H1 (cell line): Measurements from ENCODE around the gene GSTA2. TPM values are rescaled to one million over a fixed set of nuclear protein-coding genes. Genes with fewer than 3 reads are reported as not detected.

Experiments
- CTCF ChIA-PET: fragments of 300-600 bp; sonication (Branson Sonifier 250); formaldehyde crosslinking; loops from one replicate; lab custom pipeline; 2021; ENCODE audit not compliant: partially characterized antibody; lab: Charles Lee
- POLR2A ChIA-PET: fragments of 300-600 bp; sonication (Branson Sonifier 250); formaldehyde crosslinking; loops from one replicate; lab custom pipeline; 2021; ENCODE audit warnings: inconsistent platforms; ENCODE audit not compliant: partially characterized antibody; lab: Charles Lee
- DNase-seq, 2 experiments: peaks; one replicate each; pipeline versions ENCODE4 v3.0.0 to v3.0.0-alpha.2; 2010 to 2022; ENCODE audit warnings: low spot score in 2 of 2, low read depth in 1 of 2, mixed read lengths in 1 of 2
- FAIRE-seq: peaks from 2 replicates; lab custom pipeline; 2011; peaks lifted over from hg19 to GRCh38; lab: Jason Lieb, UNC
- H2AFZ ChIP-seq: 2 replicates; pipeline ENCODE4 v1.8.1; 2012; ENCODE audit warnings: low read length, inconsistent platforms
- H2AK5ac ChIP-seq: 2 replicates; pipeline ENCODE4 v1.6.1; 2013; ENCODE audit warnings: low read depth, low read length
- H2BK120ac ChIP-seq: replicated peaks from 2 replicates; pipeline ENCODE3; 2013; ENCODE audit warnings: low read depth, low read length, inconsistent platforms
- H2BK12ac ChIP-seq: 2 replicates; pipeline ENCODE4 v1.6.1; 2013; ENCODE audit warnings: low read depth, low read length
- H2BK15ac ChIP-seq: 2 replicates; pipeline ENCODE4 v1.6.1; 2013; ENCODE audit warnings: low read length
- H2BK20ac ChIP-seq: 2 replicates; pipeline ENCODE4 v1.6.1; 2013; ENCODE audit warnings: low read length
- H2BK5ac ChIP-seq: 2 replicates; pipeline ENCODE4 v1.6.1; 2013; ENCODE audit warnings: low read depth, low read length
- H3K14ac ChIP-seq: 2 replicates; pipeline ENCODE4 v1.6.1; 2013; ENCODE audit warnings: inconsistent platforms; ENCODE audit not compliant: insufficient read length
- H3K18ac ChIP-seq: 2 replicates; pipeline ENCODE4 v1.6.1; 2013; ENCODE audit warnings: low read length; ENCODE audit errors: extremely low read depth
- H3K23ac ChIP-seq: 2 replicates; pipeline ENCODE4 v1.6.1; 2013; ENCODE audit warnings: inconsistent platforms; ENCODE audit not compliant: insufficient read length
- H3K23me2 ChIP-seq: 2 replicates; pipeline ENCODE4 v1.6.1; 2013; ENCODE audit warnings: low read depth, low read length
- H3K27ac ChIP-seq: 2 replicates; pipeline ENCODE4 v1.6.1; 2011; ENCODE audit warnings: low read depth, low read length, inconsistent platforms
- H3K27me3 ChIP-seq, 4 experiments: replicated peaks in 1 of 4; 1 replicate in 1 of 4; 2 replicates in 3 of 4; pipeline versions ENCODE4 v1.6.1 to v1.8.1; 2011 to 2013; ENCODE audit warnings: low read length in 3 of 4, mild to moderate bottlenecking in 3 of 4, inconsistent platforms in 2 of 4, mixed read lengths in 2 of 4, moderate library complexity in 1 of 4; ENCODE audit not compliant: control insufficient read depth in 3 of 4, insufficient read depth in 3 of 4; ENCODE audit errors: extremely low read depth in 1 of 4
- H3K36me3 ChIP-seq, 4 experiments: 2 replicates each; pipeline versions ENCODE4 v1.6.1 to v1.8.1; 2011 to 2013; ENCODE audit warnings: mild to moderate bottlenecking in 4 of 4, low read length in 3 of 4, moderate library complexity in 2 of 4, control low read depth in 1 of 4, inconsistent platforms in 1 of 4; ENCODE audit not compliant: insufficient read depth in 4 of 4, control insufficient read depth in 2 of 4
- H3K4ac ChIP-seq: replicated peaks from 2 replicates; pipeline ENCODE3; 2013; ENCODE audit warnings: low read length, low read depth, mixed read lengths, inconsistent platforms; ENCODE audit not compliant: insufficient read length
- H3K4me1 ChIP-seq, 4 experiments: replicated peaks in 1 of 4; 1 replicate in 1 of 4; 2 replicates in 3 of 4; pipeline versions ENCODE4 v1.6.1 to v1.8.1; 2011 to 2013; ENCODE audit warnings: low read length in 3 of 4, inconsistent platforms in 2 of 4, mixed read lengths in 1 of 4; ENCODE audit not compliant: insufficient read depth in 4 of 4, control insufficient read depth in 3 of 4
- H3K4me2 ChIP-seq, 2 experiments: 2 replicates each; pipeline versions ENCODE4 v1.6.1 to v1.8.1; 2011 to 2013; ENCODE audit warnings: low read depth in 2 of 2, low read length in 2 of 2, control low read depth in 1 of 2, inconsistent platforms in 1 of 2, mild to moderate bottlenecking in 1 of 2; ENCODE audit not compliant: insufficient read depth in 1 of 2
- H3K4me3 ChIP-seq, 4 experiments: fragments of 200-600, 300-600 bp in 1 of 4; sonication (generic), shearing (Covaris generic), sonication (Bioruptor Twin) in 1 of 4; 2 replicates each; pipeline versions ENCODE4 v1.5.1 to v1.8.1; 2011 to 2016; ENCODE audit warnings: low read length in 4 of 4, low read depth in 3 of 4, control low read depth in 2 of 4, inconsistent platforms in 2 of 4, mild to moderate bottlenecking in 2 of 4, mixed read lengths in 1 of 4, moderate library complexity in 1 of 4; ENCODE audit not compliant: insufficient read depth in 2 of 4; ENCODE audit errors: extremely low read depth in 1 of 4
- H3K56ac ChIP-seq: replicated peaks from 2 replicates; pipeline ENCODE3; 2013; ENCODE audit warnings: low read depth, mild to moderate bottlenecking, mixed read lengths, low read length, inconsistent platforms; ENCODE audit not compliant: insufficient read length
- H3K79me1 ChIP-seq: 2 replicates; pipeline ENCODE4 v1.6.1; 2013; ENCODE audit warnings: low read depth, low read length, control low read depth
- H3K79me2 ChIP-seq, 2 experiments: 2 replicates each; pipeline versions ENCODE4 v1.6.1 to v1.8.1; 2012 to 2013; ENCODE audit warnings: low read length in 2 of 2, mild to moderate bottlenecking in 2 of 2, inconsistent platforms in 1 of 2; ENCODE audit not compliant: insufficient read depth in 2 of 2, control insufficient read depth in 1 of 2
- H3K9ac ChIP-seq, 4 experiments: replicated peaks in 1 of 4; 1 replicate in 1 of 4; 2 replicates in 3 of 4; pipeline versions ENCODE4 v1.6.1 to v1.8.1; 2011 to 2013; ENCODE audit warnings: low read depth in 3 of 4, low read length in 3 of 4, control low read depth in 2 of 4, mild to moderate bottlenecking in 2 of 4, moderate library complexity in 2 of 4, inconsistent platforms in 1 of 4; ENCODE audit errors: extremely low read depth in 1 of 4
- H3K9me3 ChIP-seq, 2 experiments: 2 replicates each; pipeline versions ENCODE4 v1.6.1 to v1.8.1; 2012 to 2013; ENCODE audit warnings: mild to moderate bottlenecking in 2 of 2, moderate library complexity in 2 of 2, control low read depth in 1 of 2, inconsistent platforms in 1 of 2, low read depth in 1 of 2, low read length in 1 of 2, mixed read lengths in 1 of 2; ENCODE audit not compliant: insufficient read depth in 2 of 2
- H4K20me1 ChIP-seq, 2 experiments: replicated peaks in 1 of 2; 2 replicates each; pipeline versions ENCODE3 to v1.8.1; 2011 to 2013; ENCODE audit warnings: inconsistent platforms in 2 of 2, low read length in 2 of 2, mild to moderate bottlenecking in 1 of 2; ENCODE audit not compliant: insufficient read depth in 2 of 2, control insufficient read depth in 1 of 2
- H4K5ac ChIP-seq: 2 replicates; pipeline ENCODE4 v1.6.1; 2013; ENCODE audit warnings: low read length, low read depth, mixed read lengths, inconsistent platforms; ENCODE audit not compliant: insufficient read length
- H4K8ac ChIP-seq: 2 replicates; pipeline ENCODE4 v1.8.0; 2013; ENCODE audit warnings: mild to moderate bottlenecking, moderate library complexity, low read length, inconsistent platforms; ENCODE audit not compliant: insufficient read depth; ENCODE audit errors: extremely low read depth
- H4K91ac ChIP-seq: replicated peaks from 2 replicates; pipeline ENCODE3; 2013; ENCODE audit warnings: low read length, mixed read lengths, inconsistent platforms; ENCODE audit not compliant: insufficient read length
- CBX8 ChIP-seq: fragments of 300-800, 300-1000 bp; sonication (generic); IDR thresholded peaks from 2 replicates; pipeline ENCODE4 v1.7.1; 2016; ENCODE audit warnings: low read depth, low read length, borderline replicate concordance
- CHD2 ChIP-seq: IDR thresholded peaks from 2 replicates; pipeline ENCODE4 v1.6.1; 2012; ENCODE audit warnings: low read length, improper control_type of control experiment
- EZH2 ChIP-seq: fragments of 200-600 bp; sonication (generic); IDR thresholded peaks from 2 replicates; pipeline ENCODE4 v1.7.1; 2012; ENCODE audit warnings: low read depth, mild to moderate bottlenecking, moderate library complexity, low read length, inconsistent platforms; ENCODE audit not compliant: severe bottlenecking
- JUND ChIP-seq: IDR thresholded peaks from 2 replicates; pipeline ENCODE4 v1.6.1; 2011; ENCODE audit warnings: mild to moderate bottlenecking, improper control_type of control experiment, low read length
- KDM1A ChIP-seq: fragments of 200-600, 300-600 bp; sonication (generic); IDR thresholded peaks from 2 replicates; pipeline ENCODE4 v1.7.1; 2016; ENCODE audit warnings: mild to moderate bottlenecking, low read length, borderline replicate concordance
- TAF7 ChIP-seq: optimal IDR thresholded peaks from 2 replicates; pipeline ENCODE3; 2011; ENCODE audit warnings: low read depth, mild to moderate bottlenecking, inconsistent platforms, low read length, moderate library complexity, borderline replicate concordance
- TBP ChIP-seq: IDR thresholded peaks from 2 replicates; pipeline ENCODE4 v1.6.1; 2011; ENCODE audit warnings: low read depth, low read length, improper control_type of control experiment
- USF2 ChIP-seq: IDR thresholded peaks from 2 replicates; pipeline ENCODE4 v1.6.1; 2011; ENCODE audit warnings: low read length, improper control_type of control experiment
- WGBS, 2 experiments: shearing (Covaris generic) in 1 of 2; methylation state at CpG; one replicate each; pipeline versions ENCODE4 v1.1.6 to v1.1.7; 2013 to 2015; ENCODE audit warnings: low lambda C conversion rate in 2 of 2, mixed read lengths in 2 of 2, inconsistent platforms in 1 of 2, low coverage in 1 of 2, missing lambda C conversion rate in 1 of 2; ENCODE audit not compliant: insufficient replicate concordance in 2 of 2, insufficient coverage in 1 of 2, insufficient read length in 1 of 2; ENCODE audit errors: extremely low coverage in 1 of 2, missing lambda C conversion rate in 1 of 2; 5-methylcytosine and 5-hydroxymethylcytosine counted together
- polyA plus RNA-seq, 7 experiments: library from polyadenylated mRNA; depleted of rRNA in 3 of 7; stranded (reverse) in 5 of 7; unstranded in 2 of 7; fragments of >200 nt in 5 of 7; fragments of 200-250 nt in 2 of 7; gene quantifications; 1 replicate in 5 of 7; 2 replicates in 1 of 7; 4 replicates in 1 of 7; pipeline versions ENCODE4 v1.2.1 to v1.2.3, GENCODE V29; 2011 to 2013; ENCODE audit warnings: missing spikeins in 2 of 7, mixed read lengths in 2 of 7
- total RNA-seq: library from RNA; stranded (reverse); fragmentation: NEBNext Ultra II Directional; extraction: Animal tissue kit (Norgen Biotek cat#: 25700); gene quantifications from 2 replicates; pipeline ENCODE4 v1.2.1, GENCODE V29; 2021

The GSTA2 gene
- total and polyA plus RNA-seq, 2 of the 8 experiments (the other 6 are each of a cell fraction or from before 2014, with no cell fraction given) = 0.05 TPM; not detected in 1

GRCh38 chr6:52745764-52746201 is 17.5 kb downstream of the GSTA2 start:
- Histone ChIP-seq H2BK120ac (no peak overlapping the region), H3K23ac (no peak overlapping the region), H3K4me1 (peaks cover 0 to 6% (median 4%) of the 10 kb centered on the region in 4 experiments; a peak in 4 of 7 replicates), H3K27ac (no peak overlapping the region), H4K20me1 (no peaks in the 10 kb centered on the region), H4K8ac (no peak overlapping the region), H4K91ac (no peak overlapping the region), H3K23me2 (no peaks in the 10 kb centered on the region), H3K18ac (no peak overlapping the region), H3K36me3 (no peaks in the 10 kb centered on the region), H3K9ac (no peak overlapping the region), H3K4me3 (no peak overlapping the region), H4K5ac (no peak overlapping the region), H2BK15ac (no peak overlapping the region), H3K27me3 (no peaks in the 10 kb centered on the region), H3K79me2 (no peaks in the 10 kb centered on the region), H2BK12ac (no peak overlapping the region), H2AK5ac (no peak overlapping the region), H3K56ac (no peak overlapping the region), H2BK20ac (no peak overlapping the region), H3K14ac (no peak overlapping the region), H2BK5ac (no peak overlapping the region), H2AFZ (no peak overlapping the region), H3K79me1 (no peaks in the 10 kb centered on the region), H3K4ac (no peak overlapping the region), H3K9me3 (peaks cover 0 to 4% of the 10 kb centered on the region in 2 experiments; a peak in 1 of 4 replicates), H3K4me2 (no peak overlapping the region)
- FAIRE-seq (no peak), DNase-seq (no peak)
- TF ChIP-seq CBX8 = no peak
- no peak for TF ChIP-seq TBP
- TF ChIP-seq JUND = no peak
- TF ChIP-seq EZH2 = no peak
- TF ChIP-seq KDM1A = no peak
- no peak for TF ChIP-seq USF2
- TF ChIP-seq TAF7 = no peak
- TF ChIP-seq CHD2 = no peak
- 84% methylated on average over 1 of the region's 1 CpG; no CpG with 5 or more reads in 1 of the 2 experiments for WGBS, 2 experiments
- POLR2A ChIA-PET = no interaction called here
- CTCF ChIA-PET = interaction anchor here (0.6 to 1.1 kb wide), 2 partner anchors 21 to 1416 kb away, joined by 3 to 4 read pairs; no protein-coding TSS in a partner anchor
